ENCODE data around the gene SLC25A47. TPM values are rescaled to one million over a fixed set of nuclear protein-coding genes. Genes with fewer than 3 reads are reported as not detected.
A peak's percentile ranks its signal among the peaks of the same experiment; 100 is the strongest.

SLC25A47 gene
- total and polyA plus RNA-seq, 9 of the 15 experiments (the other 6 are each of a cell fraction or from before 2014, with no cell fraction given), result 0.09 to 0.23 (median 0.22) TPM; not detected in 6

DNA sequence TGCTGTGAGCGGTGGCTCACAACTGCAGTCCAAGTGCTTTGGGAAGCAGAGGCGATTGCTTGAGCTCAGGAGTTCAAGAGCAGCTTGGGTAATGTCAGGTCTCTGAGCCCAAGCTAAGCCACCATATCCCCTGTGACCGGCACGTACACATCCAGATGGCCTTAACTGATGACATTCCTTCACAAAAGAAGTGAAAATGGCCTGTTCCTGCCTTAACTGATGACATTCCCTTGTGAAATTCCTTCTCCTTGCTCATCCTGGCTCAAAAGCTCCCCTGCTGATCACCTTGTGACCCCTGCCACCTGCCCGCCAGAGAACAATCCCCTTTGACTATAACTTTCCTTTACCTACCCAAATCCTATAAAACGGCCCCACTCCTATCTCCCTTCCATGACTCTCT lies 48.6 kb downstream of the SLC25A47 start:
- ChIA-PET CTCF (ENCODE audit: low intra/inter-chr PET ratio) (no interaction called here), POLR2A (interaction anchor here (0.9 to 2.3 kb wide), 2 partner anchors 10 to 56 kb away, joined by 3 to 27 read pairs; no protein-coding TSS in a partner anchor)
- FAIRE-seq, result peak; percentile 40
- WGBS (ENCODE audit: insufficient coverage, low coverage, missing lambda C conversion rate), result 23% methylated on average over 4 of the region's 6 CpGs
- H3K4me2 ChIP-seq (ENCODE audit: insufficient read depth, low read length), result peak overlapping the region; percentile 74
- peaks cover 90% of the 10 kb centered on the region for H3K79me2 ChIP-seq (ENCODE audit: control insufficient read depth, insufficient read depth, low read length)
- H3K9ac ChIP-seq (ENCODE audit: insufficient read depth in 1 of 2, low read depth in 2 of 2, low read length in 2 of 2), result peak overlapping the region; percentile 65 to 100; a peak in 3 of 4 replicates
- H2AFZ ChIP-seq (ENCODE audit: low read depth, low read length), result no peak overlapping the region; the same call in 1 of the 2 replicates
- H3K36me3 ChIP-seq (ENCODE audit: control insufficient read depth, insufficient read depth, low read length), result peaks cover 58% of the 10 kb centered on the region
- H3K4me3 ChIP-seq, result peak overlapping the region; percentile 18; the same call in 1 of the 2 replicates
- no peaks in the 10 kb centered on the region for H3K27me3 ChIP-seq (ENCODE audit: control insufficient read depth in 2 of 2, insufficient read depth in 2 of 2, low read length in 2 of 2)
- peak in 1 of 4 experiments; percentile 21 for DNase-seq (ENCODE audit: extremely low read depth in 1 of 4, low spot score in 3 of 4)
- intact Hi-C loops (cut with micrococcal nuclease), result loop anchor here (10.0 kb wide), 1 partner anchor 387 kb away; no protein-coding TSS in a partner anchor
- in situ Hi-C loops (cut with MboI), result no loop called here
- 0 out of 2 replicates have a peak, but pooled peaks cover 3% of the 10 kb centered on the region for H4K20me1 ChIP-seq (replicated peaks; ENCODE audit: control insufficient read depth, insufficient read depth, low read length)
- TF ChIP-seq FOSL1 (tag; conservative IDR thresholded peaks at IDR 0.05) (0 out of 2 replicates have a peak, but pooled peaks have one; percentile 0), KLF16 (IDR thresholded peaks at IDR 0.05) (no peak), SUPT5H (IDR thresholded peaks at IDR 0.05) (0 out of 2 replicates have a peak, but pooled peaks have one; percentile 7), RBFOX2 (IDR thresholded peaks at IDR 0.05; ENCODE audit: low read depth, low read length) (peak; percentile 30; the same call in 1 of the 2 replicates)
- peaks cover 15 to 22% of the 10 kb centered on the region in 2 experiments; a peak in 3 of 5 replicates for H3K4me1 ChIP-seq (replicated peaks in 1 of 2; ENCODE audit: control insufficient read depth in 2 of 2, insufficient read depth in 2 of 2, low read length in 2 of 2)
- BruUV-seq (replicated peaks), result no TSS peak
- peak overlapping the region; percentile 38 for H3K27ac ChIP-seq (ENCODE audit: extremely low read depth, low read depth, low read length)
- no peaks in the 10 kb centered on the region for H3K9me3 ChIP-seq (replicated peaks; ENCODE audit: control insufficient read depth, insufficient read depth, low read depth, low read length)
- no peak for ATAC-seq
- no peaks in the 10 kb centered on the region for H3K9me1 ChIP-seq (ENCODE audit: control insufficient read depth, insufficient read depth, low read length)

All from K562 (cell line).